ENCODE measurements around the gene FHAD1. TPM values are rescaled to one million over a fixed set of nuclear protein-coding genes. Genes with fewer than 3 reads are reported as not detected.

Gene FHAD1
- total RNA-seq, 6 experiments from 2014 or later, result 0.06 to 0.53 (median 0.12) TPM; not detected in 3

DNA sequence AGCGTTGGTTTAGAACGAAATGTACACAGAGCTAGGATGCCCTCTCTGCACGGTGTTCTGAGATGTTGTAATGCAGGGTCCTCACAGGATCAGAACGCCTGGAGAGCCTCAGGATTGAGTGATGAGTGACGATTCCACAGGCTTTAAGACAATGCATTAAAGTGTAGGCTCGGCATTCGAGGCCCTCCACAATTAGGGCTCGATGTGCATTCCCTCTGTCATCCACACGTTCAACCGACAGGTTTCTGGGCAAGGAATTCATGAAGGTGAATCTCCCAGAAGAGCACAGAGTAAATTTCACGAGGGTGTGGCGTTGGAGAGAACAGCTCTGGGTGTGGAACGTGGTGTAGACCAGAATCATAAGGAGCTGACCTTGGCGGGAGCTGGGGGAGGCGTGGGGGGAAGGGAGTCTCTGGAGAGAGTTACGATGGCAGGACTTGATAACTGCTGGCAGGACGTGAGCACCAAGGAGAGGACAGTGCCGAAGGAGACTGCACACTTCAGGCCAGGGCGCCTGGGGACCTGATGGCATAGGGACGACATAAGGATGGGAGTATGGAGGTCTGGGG is 111.6 kb downstream of the FHAD1 start:
- no peaks in the 10 kb centered on the region for H3K27me3 ChIP-seq
- intact Hi-C loops (cut with DNase I), result no loop called here
- H3K4me1 ChIP-seq, result no peaks in the 10 kb centered on the region
- no peak overlapping the region for H3K27ac ChIP-seq
- no peaks in the 10 kb centered on the region for H3K36me3 ChIP-seq
- H3K9me3 ChIP-seq, result no peaks in the 10 kb centered on the region
- DNase-seq (no peak), ATAC-seq (no peak)
- WGBS (ENCODE audit: insufficient coverage, low coverage, low lambda C conversion rate, missing lambda C conversion rate), result 84% methylated on average over 17 of the region's 20 CpGs
- TF ChIP-seq, protein P1, sequence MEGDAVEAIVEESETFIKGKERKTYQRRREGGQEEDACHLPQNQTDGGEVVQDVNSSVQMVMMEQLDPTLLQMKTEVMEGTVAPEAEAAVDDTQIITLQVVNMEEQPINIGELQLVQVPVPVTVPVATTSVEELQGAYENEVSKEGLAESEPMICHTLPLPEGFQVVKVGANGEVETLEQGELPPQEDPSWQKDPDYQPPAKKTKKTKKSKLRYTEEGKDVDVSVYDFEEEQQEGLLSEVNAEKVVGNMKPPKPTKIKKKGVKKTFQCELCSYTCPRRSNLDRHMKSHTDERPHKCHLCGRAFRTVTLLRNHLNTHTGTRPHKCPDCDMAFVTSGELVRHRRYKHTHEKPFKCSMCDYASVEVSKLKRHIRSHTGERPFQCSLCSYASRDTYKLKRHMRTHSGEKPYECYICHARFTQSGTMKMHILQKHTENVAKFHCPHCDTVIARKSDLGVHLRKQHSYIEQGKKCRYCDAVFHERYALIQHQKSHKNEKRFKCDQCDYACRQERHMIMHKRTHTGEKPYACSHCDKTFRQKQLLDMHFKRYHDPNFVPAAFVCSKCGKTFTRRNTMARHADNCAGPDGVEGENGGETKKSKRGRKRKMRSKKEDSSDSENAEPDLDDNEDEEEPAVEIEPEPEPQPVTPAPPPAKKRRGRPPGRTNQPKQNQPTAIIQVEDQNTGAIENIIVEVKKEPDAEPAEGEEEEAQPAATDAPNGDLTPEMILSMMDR (IDR thresholded peaks at IDR 0.05), result no peak
- no peak for TF ChIP-seq POLR2A (IDR thresholded peaks at IDR 0.05)
- no peak overlapping the region for H3K4me3 ChIP-seq

DNA sequence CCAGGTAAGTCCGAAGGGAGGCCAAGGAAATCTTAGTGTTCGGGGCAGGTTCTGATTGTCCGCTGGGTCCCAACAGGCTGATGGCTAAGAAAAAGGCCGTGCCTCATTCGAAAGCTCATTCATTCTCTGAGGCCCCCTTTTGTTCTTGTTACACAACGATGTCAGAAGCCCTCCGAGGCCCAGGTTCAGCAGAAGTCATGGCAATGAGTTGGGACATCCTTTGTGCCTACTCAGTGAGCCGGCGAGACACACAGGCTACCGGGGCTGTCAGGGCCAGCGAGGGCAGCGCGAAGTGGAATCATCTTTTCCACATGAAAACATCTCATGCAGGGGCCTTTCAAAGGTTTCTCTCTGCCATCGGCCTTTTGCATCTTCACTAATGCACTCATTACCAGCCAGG is 113.7 kb downstream of the FHAD1 start:
- Histone ChIP-seq H3K36me3 (no peaks in the 10 kb centered on the region), H3K27ac (no peak overlapping the region), H3K9me3 (no peaks in the 10 kb centered on the region), H3K4me3 (no peak overlapping the region), H3K27me3 (no peaks in the 10 kb centered on the region), H3K4me1 (peaks cover 0 to under 1% (median 0%) of the 10 kb centered on the region in 4 donors)
- intact Hi-C loops (cut with DNase I), result no loop called here
- WGBS (ENCODE audit: insufficient coverage, low coverage, low lambda C conversion rate, missing lambda C conversion rate), result 90% methylated on average over 2 of the region's 14 CpGs
- DNase-seq (no peak), ATAC-seq (no peak)
- TF ChIP-seq, protein P1 (IDR thresholded peaks at IDR 0.05), result no peak
- no peak for TF ChIP-seq POLR2A (IDR thresholded peaks at IDR 0.05)

DNA sequence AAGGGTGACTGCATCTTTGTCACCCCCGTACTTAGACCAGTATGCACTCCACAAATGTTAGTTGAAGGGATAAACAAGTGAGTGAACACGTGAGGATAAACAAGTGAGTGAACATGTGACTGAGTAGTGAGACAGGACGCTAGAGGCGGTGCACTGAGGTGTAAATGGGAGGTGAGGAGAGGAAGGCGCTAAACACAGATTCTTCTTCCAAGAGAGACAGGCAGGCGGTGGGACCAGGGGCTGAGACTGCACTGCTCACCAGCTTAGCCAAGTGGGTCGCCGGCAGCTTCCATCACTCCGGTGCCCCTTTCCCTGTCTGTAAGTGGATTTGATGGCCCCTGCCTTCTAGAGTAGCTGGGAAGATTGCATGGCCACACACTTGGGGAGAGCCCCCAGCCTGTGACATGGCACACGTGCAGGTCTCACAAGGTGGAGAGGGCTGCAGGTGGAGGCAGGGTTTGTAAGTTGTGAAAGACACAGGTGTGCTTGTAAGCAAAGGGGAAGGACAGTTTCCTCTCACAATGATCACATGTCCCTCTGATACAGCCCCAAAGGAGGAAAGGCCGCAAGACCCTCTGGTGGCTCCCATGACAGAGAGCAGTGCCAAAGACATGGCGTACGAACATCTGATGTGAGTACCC is 115.2 kb downstream of the FHAD1 start:
- TF ChIP-seq POLR2A (IDR thresholded peaks at IDR 0.05), result no peak
- TF ChIP-seq, protein P1 (IDR thresholded peaks at IDR 0.05), result no peak
- Histone ChIP-seq H3K27me3 (no peaks in the 10 kb centered on the region), H3K4me1 (peaks cover 0 to 12% (median 5%) of the 10 kb centered on the region in 4 donors), H3K4me3 (no peak overlapping the region), H3K27ac (no peak overlapping the region), H3K9me3 (no peaks in the 10 kb centered on the region), H3K36me3 (no peaks in the 10 kb centered on the region)
- no peak for ATAC-seq
- intact Hi-C loops (cut with DNase I), result no loop called here
- 79% methylated on average over 6 of the region's 13 CpGs for WGBS (ENCODE audit: insufficient coverage, low coverage, low lambda C conversion rate, missing lambda C conversion rate)
- no peak for DNase-seq

DNA sequence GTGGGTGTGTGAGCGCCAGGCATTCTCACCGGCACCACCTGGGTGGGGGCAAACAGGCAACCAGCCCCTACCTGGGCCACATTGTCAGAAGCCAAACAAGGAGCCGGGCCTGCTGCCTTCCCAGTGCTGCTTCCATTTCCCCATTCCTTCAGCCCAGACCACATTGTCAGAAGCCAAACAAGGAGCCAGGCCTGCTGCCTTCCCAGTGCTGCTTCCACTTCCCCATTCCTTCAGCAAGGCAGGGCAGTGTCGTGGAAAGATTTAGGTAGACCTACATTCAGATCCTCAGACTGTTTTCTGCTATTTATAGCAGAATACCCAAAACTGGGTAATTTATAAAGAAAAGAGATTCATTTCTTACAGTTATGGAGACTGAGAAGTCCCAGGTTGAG is 115.7 kb downstream of the FHAD1 start:
- H3K27ac ChIP-seq, result no peak overlapping the region
- 50% methylated on average over 1 of the region's 4 CpGs for WGBS (ENCODE audit: insufficient coverage, low coverage, low lambda C conversion rate, missing lambda C conversion rate)
- no peak for DNase-seq
- no peaks in the 10 kb centered on the region for H3K27me3 ChIP-seq
- peaks cover 0 to 15% (median 7%) of the 10 kb centered on the region in 4 donors for H3K4me1 ChIP-seq
- TF ChIP-seq POLR2A (IDR thresholded peaks at IDR 0.05), result no peak
- TF ChIP-seq, protein P1 (IDR thresholded peaks at IDR 0.05), result no peak
- no peak for ATAC-seq
- no peaks in the 10 kb centered on the region for H3K9me3 ChIP-seq
- no peak overlapping the region for H3K4me3 ChIP-seq
- no peaks in the 10 kb centered on the region for H3K36me3 ChIP-seq
- intact Hi-C loops (cut with DNase I), result no loop called here

Data from right lobe of liver (tissue), 6 donors.